NCI-H2227 treated with DMSO at 0.1 percent for 48 hours (cell line): ENCODE measurements around the gene TUBAL3.
"Not testable (repeated sequence)": the region's sequence is repeated elsewhere in the genome, so short reads cannot be mapped to it uniquely, and the experiment has no call there.

Experiments
- DNase-seq: peaks from one replicate; lab custom pipeline; 2025; lab: John Stamatoyannopoulos, UW

TUBAL3 gene

DNA sequence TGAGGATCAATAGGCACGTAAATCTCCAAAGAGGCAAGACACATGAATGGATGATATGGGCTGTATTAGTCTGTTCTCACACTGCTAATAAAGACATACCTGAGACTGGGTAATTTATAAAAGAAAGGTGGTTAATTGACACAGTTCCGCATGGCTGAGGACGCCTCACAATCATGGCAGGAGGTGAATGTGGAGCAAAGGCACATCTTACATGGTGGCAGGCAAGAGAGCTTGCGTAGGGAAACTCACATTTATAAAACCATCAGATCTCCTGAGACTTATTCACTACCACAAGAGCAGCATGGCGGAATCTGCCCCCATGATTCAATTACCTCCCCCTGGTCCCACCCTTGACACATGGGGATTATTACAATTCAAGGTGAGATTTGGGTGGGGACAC lies 25.4 kb downstream of the TUBAL3 start:
- not testable (repeated sequence) for DNase-seq

- DNase-seq, result no peak
Measured at GRCh38 chr10:5376450-5376849, 28.2 kb downstream of the TUBAL3 start.

DNA sequence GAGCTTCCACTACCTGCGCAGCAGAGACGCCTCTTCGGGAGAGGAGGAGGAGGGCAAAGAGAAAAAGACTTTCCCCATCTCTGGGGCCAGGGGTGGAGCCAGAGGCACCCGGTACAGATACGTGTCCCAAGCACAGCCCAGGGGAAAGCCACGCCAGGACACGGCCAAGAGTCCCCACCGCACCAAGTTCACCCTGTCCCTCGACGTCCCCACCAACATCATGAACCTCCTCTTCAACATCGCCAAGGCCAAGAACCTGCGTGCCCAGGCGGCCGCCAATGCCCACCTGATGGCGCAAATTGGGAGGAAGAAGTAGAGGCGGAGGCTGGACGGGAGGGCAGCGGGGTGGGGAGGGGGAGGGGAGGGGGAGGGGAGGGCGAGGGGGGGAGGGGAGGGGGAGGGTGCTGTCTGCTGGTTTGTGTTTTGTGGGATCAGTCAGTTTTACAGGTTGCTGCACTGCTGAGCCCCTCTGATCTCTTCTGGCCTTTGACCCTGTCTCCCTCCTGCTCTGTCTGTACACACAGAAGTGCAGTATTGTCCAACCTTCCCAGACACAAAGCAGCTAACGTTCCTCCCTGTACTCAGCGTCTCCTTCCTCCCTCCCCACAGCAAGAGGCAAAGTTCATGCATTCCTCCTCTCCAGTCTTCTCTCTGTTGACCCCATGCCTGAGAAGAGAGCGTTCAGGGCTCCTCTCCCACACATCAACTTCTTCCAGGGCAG lies 30.6 kb downstream of the TUBAL3 start:
- no peak for DNase-seq

DNA sequence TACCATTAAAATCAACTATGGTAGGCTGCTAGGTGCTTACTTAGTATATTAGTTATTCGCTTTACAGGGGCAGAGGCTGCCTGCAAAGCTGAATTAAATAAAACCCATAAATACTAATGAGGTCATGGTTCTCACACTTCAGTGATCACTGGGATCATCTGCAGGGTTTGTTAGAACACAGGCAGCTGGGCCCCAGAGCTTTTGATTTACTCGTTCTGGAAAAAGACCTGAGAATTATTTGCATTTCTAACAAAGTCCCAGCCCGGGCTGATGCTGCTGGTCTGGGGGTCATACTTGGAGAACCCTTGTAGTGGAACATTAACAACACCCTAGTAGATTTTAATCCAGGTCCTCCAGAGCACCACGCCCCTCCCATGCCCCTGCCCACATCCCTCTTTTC lies 31.3 kb downstream of the TUBAL3 start:
- DNase-seq, result no peak

DNA sequence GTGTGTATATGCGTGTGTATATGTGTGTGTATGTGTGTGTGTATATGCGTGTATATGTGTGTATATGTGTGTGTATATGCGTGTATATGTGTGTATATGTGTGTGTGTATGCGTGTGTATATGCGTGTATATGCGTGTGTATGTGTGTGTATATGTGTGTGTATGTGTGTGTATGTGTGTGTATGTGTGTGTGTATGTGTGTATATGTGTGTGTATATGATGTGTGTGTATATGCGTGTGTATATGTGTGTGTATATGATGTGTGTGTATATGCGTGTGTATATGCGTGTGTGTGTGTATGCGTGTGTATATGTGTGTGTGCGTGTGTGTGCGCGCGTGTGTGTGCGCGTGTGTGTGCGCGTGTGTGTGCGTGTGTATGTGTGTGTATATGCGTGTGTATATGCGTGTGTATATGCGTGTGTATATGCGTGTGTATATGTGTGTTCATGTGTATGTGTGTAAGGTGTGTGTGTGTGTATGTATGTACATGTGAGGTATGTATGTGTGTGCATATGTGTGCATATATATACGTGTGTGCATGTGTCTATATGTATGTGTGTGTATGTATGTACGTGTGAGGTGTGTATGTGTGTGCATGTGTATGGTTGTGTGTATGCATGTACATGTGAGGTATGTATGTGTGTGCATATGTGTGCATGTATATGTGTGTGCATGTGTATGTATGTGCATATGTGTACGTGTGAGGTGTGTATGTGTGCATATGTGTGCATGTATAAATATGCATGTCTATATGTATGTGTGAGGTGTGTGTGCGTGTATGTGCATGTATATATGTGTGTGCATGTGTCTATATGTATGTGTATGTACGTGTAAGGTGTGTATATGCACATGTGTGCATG lies 33.9 kb downstream of the TUBAL3 start:
- DNase-seq, result no peak

GRCh38 chr10:5369362-5370158 lies 35.1 kb downstream of the TUBAL3 start:
- no peak for DNase-seq

GRCh38 chr10:5365928-5366327 lies 38.7 kb downstream of the TUBAL3 start:
- no peak for DNase-seq

- DNase-seq, result no peak
Measured at GRCh38 chr10:5364890-5365338, 39.7 kb downstream of the TUBAL3 start, which contains the start of gene UCN3. UCN3 (plus strand) TSS chr10:5364966; CDS start chr10:5373721, 8,755 bp downstream.

- no peak for DNase-seq
Measured at GRCh38 chr10:5364374-5364773, 40.3 kb downstream of the TUBAL3 start.

GRCh38 chr10:5362873-5363272 lies 41.8 kb downstream of the TUBAL3 start:
- DNase-seq, result no peak

- DNase-seq, result no peak
Measured at GRCh38 chr10:5361966-5362365, 42.7 kb downstream of the TUBAL3 start.

- no peak for DNase-seq
Measured at GRCh38 chr10:5360318-5360915, 44.2 kb downstream of the TUBAL3 start.

- DNase-seq, result no peak
Measured at GRCh38 chr10:5356302-5356763, 48.3 kb downstream of the TUBAL3 start.

DNA sequence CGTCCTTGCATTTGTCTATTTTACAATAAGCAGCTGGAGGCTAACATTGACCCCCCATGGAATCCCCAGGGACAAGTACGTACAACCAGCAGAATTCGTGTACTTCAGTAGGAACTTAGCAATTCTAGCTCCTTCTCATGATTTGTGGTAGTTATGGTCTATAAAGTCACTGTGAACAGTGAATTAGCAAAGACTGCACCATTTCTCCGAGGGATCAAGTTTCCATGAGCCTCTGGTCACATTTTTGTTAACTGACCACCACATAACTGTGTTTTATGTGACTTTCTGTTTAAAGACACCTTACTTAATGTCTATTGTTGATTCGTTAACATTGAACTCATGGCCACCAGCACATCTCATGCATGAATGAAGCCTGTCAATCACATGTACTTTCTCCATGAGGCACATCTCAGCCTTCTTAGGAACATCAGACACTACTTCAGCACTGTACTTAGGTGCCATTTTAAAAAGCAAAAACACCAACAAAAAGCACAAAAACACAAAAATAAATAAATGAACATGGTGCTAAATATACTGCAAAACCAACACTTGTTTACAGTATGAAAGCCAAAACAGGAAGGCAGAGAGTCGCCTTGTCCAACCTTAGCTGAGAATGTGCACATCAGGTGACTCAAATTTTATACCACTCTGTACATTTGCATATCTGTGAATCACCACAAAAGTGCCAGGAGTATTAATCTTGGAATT lies 48.9 kb downstream of the TUBAL3 start:
- no peak for DNase-seq

DNA sequence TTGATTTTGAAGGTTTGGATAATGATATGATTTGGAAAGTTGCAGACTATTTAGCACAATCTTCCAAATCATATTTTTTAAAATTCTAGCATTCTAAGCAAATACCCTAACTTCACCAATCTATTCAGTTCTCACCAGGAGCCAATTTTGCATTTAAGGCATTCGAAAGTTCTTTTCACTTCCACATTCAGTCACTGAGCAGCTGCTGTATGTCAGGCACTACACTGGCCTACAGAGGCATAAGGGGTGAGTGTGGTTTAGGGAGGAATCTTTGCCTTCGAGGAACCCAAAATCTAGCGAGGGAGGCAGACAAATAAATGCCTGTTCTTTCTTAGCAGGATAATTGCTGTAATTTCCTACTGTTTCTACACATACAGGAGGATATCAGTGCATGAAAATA lies 50.6 kb downstream of the TUBAL3 start:
- DNase-seq, result no peak

GRCh38 chr10:5349362-5349761 lies 55.3 kb downstream of the TUBAL3 start:
- no peak for DNase-seq

DNA sequence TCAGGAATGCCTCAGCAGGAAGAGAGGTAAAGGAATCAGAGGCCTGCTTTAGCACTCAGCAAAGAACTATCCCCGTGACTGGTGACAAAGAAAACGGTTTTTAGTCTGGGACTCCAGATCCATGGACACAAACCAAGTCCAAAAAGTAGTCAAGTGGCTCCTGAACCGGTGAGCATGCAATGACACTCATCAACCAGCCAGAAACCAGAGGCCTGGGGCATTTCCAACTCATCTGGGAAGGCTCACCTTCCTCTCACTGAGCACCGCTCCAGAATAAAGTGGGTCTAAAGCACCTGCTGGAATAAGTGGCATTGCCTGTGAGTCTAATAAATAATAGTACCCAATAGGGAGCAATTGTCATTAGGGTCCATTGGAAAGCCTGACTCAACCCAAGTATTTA lies 57.7 kb downstream of the TUBAL3 start:
- DNase-seq, result no peak

GRCh38 chr10:5344746-5345145 lies 59.9 kb downstream of the TUBAL3 start:
- no peak for DNase-seq

GRCh38 chr10:5343979-5344378 lies 60.6 kb downstream of the TUBAL3 start:
- DNase-seq, result no peak

DNA sequence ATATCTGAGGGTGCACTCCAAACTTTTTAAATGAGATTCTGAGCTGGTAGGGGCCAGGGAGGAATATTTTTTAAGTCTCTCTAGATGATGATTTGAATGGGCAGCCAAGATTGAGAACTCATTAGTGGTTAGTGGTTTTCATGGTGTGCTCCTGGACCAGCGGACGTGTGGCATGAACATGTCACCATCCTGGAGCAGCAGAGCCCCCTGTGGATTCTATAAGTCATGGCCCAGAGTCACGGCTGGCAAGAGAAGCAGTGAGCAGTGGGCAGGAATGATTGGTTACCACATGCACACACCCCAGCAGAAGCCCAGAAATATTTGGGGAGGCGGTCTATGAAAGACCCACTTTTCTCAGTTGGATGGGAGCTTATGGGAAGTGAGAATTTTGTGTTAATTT lies 61.1 kb downstream of the TUBAL3 start:
- no peak for DNase-seq
